H1 (cell line): ENCODE results near the gene TMEM59L. TPM values are rescaled to one million over a fixed set of nuclear protein-coding genes. Genes with fewer than 3 reads are reported as not detected.

Source experiments
- CHD7 ChIP-seq: fragments of 300-600 bp; sonication (generic); IDR thresholded peaks from 2 replicates; pipeline ENCODE4 v1.7.1; 2012; ENCODE audit warnings: low read length, moderate library complexity, mild to moderate bottlenecking, inconsistent platforms; ENCODE audit not compliant: insufficient replicate concordance
- CTCF ChIP-seq, 3 experiments: IDR thresholded peaks; 1 replicate in 2 of 3; 2 replicates in 1 of 3; pipeline versions ENCODE4 v1.5.1 to v1.6.1; 2011; ENCODE audit warnings: low read length in 3 of 3, mild to moderate bottlenecking in 3 of 3, inconsistent platforms in 2 of 3, low read depth in 1 of 3, moderate library complexity in 1 of 3; ENCODE audit not compliant: insufficient read depth in 1 of 3; ENCODE audit errors: control extremely low read depth in 1 of 3
- E2F6 ChIP-seq: IDR thresholded peaks from 2 replicates; pipeline ENCODE4 v1.6.1; 2012; ENCODE audit warnings: inconsistent platforms
- MAX ChIP-seq: IDR thresholded peaks from 2 replicates; pipeline ENCODE4 v1.6.1; 2012; ENCODE audit warnings: inconsistent platforms
- POLR2AphosphoS5 ChIP-seq: IDR thresholded peaks from 2 replicates; pipeline ENCODE4 v1.6.1; 2011; ENCODE audit warnings: low read depth, low read length
- polyA plus RNA-seq, 7 experiments: library from polyadenylated mRNA; depleted of rRNA in 3 of 7; stranded (reverse) in 5 of 7; unstranded in 2 of 7; fragments of >200 nt in 5 of 7; fragments of 200-250 nt in 2 of 7; gene quantifications; 1 replicate in 5 of 7; 2 replicates in 1 of 7; 4 replicates in 1 of 7; pipeline versions ENCODE4 v1.2.1 to v1.2.3, GENCODE V29; 2011 to 2013; ENCODE audit warnings: missing spikeins in 2 of 7, mixed read lengths in 2 of 7
- total RNA-seq: library from RNA; stranded (reverse); fragmentation: NEBNext Ultra II Directional; extraction: Animal tissue kit (Norgen Biotek cat#: 25700); gene quantifications from 2 replicates; pipeline ENCODE4 v1.2.1, GENCODE V29; 2021

The TMEM59L gene
- total and polyA plus RNA-seq, 2 of the 8 experiments (the other 6 are each of a cell fraction or from before 2014, with no cell fraction given) = 4.0 to 12.2 TPM

GRCh38 chr19:18589380-18590272 lies 23.0 kb upstream of the TMEM59L start (continued):
- TF ChIP-seq E2F6 (peak; percentile 91), MAX (peak; percentile 97), POLR2AphosphoS5 (peak; percentile 32; the same call in 1 of the 2 replicates), CTCF (IDR thresholded peaks at IDR 0.05; ENCODE audit: control extremely low read depth in 1 of 3, insufficient read depth in 1 of 3, low read depth in 1 of 3, low read length in 3 of 3) (peak in 1 of 3 experiments; percentile 2; a peak in 1 of 4 replicates), CHD7 (no peak)
